HG03469 (cell line): ENCODE data around the gene EPHB1.
"Not testable (repeated sequence)": the region's sequence is repeated elsewhere in the genome, so short reads cannot be mapped to it uniquely, and the experiment has no call there.

ENCODE experiments used
- ATAC-seq: cut with Tn5 transposase; IDR thresholded peaks from one replicate; pipeline ENCODE4 v1.9.1; 2021; ENCODE audit warnings: mild to moderate bottlenecking, moderate library complexity, moderate number of reproducible peaks; ENCODE audit not compliant: unreplicated experiment

EPHB1 gene

DNA sequence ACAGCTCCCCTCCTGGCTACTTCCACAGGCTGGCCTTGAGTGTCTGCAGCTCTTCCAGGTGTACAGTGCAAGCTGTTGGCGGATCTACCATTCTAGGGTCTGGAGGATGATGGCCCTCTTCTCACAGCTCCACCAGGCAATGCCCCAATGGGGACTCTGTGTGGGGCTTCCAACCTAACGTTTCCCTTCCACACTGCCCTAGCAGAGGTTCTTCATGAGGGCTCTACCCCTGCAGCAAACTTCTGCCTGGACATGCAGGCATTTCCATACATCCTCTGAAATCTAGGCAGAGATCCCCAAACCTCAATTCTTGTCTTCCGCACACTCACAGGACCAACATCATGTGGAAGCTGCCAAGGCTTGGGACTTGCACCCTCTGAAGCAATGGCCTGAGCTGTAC is 438.4 kb downstream of the EPHB1 start:
- ATAC-seq, result not testable (repeated sequence)

GRCh38 chr3:135235541-135235940 is 440.5 kb downstream of the EPHB1 start:
- ATAC-seq, result no peak

DNA sequence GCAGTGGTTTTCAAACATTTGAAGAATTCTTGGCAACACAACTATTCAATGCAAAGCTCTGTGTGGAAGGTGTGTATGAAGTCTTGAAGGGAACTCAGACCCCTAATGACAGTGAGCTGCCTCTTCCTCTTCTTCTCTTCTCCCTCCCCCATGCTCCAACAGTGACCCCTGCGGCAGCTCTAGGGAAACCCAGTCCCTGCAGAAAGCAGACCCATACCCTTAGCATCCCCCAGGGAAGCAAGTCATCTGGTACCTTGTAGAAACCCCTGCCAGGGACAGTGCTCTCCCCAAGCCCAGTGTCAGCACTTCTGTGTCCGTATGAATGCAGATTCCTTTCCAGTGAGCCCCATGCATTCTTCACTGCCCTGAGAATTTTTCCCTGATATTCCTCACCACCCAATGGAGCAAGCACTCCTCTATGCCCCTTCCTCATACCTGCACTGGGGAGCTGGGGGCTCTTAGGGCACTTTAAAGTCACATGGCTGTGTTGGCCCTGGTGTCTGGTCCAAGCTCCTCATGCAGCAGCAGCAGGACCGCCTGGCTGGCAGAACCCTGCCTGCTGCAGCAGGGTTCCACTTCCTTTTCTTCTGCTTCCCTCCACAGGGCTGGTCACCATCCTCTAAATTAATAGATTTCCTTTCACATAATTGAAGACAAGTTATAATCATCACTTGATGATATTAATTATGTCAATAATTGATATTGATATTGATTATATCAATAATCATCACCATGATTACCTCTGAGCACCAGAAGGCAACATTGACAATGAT is 442.5 kb downstream of the EPHB1 start:
- no peak for ATAC-seq

- ATAC-seq, result no peak
Measured at GRCh38 chr3:135238236-135238830, 443.3 kb downstream of the EPHB1 start.

- no peak for ATAC-seq
Measured at GRCh38 chr3:135238871-135239614, 444.0 kb downstream of the EPHB1 start.

- ATAC-seq, result no peak
Measured at GRCh38 chr3:135239615-135239884, 444.5 kb downstream of the EPHB1 start.

DNA sequence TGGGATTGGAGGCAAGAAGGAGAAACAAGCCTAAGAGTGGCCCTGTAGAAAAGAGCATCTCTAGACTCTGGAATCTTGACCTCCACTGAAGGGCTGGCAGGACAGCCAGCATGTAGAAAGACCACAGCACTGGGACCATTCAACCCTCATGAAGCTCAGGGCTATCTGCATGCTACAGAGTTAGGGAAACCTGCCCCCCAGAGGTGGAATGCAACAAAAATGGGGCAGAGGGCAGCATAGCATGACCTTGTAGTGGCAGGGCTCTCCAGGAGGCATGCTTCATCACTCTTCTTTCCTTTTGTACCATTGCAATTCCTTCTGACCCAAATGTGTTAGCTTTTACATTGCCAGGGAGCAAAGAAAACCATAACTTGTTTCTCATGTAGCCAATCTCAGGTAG is 445.4 kb downstream of the EPHB1 start:
- no peak for ATAC-seq

- no peak for ATAC-seq
Measured at GRCh38 chr3:135242285-135242684, 447.2 kb downstream of the EPHB1 start.

DNA sequence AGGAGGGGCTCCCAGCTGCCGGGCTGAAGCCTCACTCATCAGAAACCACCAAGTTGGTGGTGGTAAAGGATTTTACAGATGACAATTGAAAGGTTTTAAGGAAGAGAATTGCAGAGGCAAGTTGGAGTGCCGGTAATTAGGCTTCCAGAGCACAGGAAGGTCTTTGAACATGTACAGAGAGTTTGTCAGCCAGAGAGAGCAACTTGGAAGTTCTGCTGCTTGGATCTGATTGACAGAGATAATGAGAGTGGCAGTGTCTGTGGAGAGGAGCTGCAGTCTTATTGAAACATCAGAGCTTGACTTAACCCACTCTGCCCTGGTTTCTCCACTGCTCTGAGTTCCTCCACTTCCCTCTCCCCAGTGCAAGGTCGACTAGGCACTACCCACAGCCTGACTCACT is 448.6 kb downstream of the EPHB1 start:
- ATAC-seq, result no peak

DNA sequence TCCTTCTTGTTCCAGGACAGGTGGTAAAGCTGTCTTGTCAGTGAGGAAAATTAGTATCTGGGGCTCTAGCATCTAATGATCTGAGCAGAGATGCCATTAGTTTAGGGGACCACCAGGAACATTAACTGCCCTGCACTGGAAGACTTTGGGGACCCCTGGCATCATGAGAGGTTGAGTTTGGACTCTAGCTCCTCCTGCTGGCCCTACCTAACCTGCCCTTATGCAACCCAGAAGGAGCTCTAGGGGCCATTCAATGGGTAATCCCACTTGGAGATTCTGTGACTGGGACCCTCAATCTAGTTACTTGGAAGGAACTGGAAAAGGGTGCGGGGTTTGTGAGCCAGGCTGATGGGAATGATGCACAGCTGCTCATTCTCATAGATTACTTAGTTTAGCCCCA is 451.0 kb downstream of the EPHB1 start:
- ATAC-seq, result no peak

DNA sequence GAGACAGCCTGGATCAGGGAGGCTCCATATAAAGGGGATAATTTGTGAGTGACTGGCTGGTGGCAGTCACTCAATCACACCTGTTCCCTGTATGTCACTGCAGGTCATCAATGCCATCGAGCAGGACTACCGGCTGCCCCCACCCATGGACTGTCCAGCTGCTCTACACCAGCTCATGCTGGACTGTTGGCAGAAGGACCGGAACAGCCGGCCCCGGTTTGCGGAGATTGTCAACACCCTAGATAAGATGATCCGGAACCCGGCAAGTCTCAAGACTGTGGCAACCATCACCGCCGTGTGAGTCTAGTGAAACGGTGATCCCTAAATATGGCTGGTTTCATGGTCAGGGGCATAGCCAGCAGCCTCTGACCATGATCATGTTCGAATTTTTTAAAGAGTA is 453.2 kb downstream of the EPHB1 start:
- ATAC-seq, result no peak

DNA sequence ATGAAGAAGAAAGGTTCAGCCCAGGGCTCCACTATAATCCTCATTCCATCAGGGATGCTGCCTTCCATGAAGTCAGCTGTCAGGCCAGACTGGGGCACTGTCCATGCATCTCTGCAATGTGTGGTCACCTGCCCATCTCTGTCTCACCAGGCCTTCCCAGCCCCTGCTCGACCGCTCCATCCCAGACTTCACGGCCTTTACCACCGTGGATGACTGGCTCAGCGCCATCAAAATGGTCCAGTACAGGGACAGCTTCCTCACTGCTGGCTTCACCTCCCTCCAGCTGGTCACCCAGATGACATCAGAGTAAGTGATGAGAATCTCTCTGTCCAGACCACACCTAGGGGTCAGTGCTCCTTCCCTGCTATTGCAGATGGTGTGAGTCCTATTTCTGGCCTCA is 454.1 kb downstream of the EPHB1 start:
- no peak for ATAC-seq

DNA sequence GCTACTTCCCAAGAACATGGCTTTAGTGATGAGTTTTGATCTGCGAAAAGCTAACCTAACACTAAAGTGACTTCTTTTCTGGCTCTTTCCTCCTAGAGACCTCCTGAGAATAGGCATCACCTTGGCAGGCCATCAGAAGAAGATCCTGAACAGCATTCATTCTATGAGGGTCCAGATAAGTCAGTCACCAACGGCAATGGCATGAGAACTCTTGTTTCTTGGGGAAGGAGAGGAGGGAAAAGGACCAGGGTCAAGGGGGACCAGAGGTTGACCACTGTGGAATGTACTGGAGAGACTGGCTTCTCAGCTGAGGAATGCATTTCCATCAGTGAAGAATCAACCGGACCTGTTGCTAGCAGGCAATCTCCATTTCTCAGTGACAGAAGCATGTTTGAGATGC is 463.9 kb downstream of the EPHB1 start:
- no peak for ATAC-seq

- no peak for ATAC-seq
Measured at GRCh38 chr3:135260025-135260424, 465.0 kb downstream of the EPHB1 start.

DNA sequence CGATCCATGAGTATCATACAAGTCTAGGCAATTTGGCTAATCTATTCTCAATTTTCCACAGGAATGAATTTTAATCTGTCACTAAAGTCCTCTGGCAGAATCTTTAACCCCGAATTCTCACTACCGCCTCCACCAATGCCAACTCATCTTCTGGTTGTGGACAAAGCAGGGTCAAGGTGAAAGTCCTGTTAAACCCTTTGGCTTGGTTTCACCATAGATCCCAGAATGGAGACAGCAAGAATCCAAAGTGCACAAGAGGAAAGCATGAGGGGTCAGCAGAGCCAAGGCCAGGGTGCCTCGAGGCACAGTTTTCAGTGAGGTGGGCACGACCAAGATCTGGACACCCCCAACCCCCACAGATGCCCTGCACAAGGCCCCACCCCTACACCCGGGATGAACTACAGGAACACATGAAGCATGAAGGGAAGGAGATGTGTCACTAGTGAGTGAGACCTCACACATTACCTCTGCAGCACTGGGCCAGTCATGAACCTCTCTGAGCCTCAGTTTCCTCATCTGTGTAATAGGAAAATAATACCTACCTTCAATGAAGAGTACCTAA is 466.2 kb downstream of the EPHB1 start:
- no peak for ATAC-seq

DNA sequence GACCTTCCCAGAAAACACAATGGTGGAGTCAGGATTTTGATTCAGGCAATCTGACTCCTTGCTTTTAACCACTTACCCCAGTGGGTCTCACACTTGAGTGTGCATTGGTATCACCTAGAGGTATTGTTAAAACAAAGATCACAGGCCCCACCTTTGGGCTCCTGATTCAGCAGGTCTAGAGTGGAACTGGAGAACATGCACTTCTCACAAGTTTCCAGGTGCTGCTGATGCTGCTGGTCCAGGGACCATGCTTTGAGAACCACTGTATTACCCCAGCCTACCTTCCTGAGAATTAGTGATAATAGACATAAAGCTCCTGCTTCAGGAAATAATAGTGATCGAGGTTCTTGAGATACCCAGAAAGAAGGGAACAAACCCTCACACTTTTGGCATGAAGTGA is 466.9 kb downstream of the EPHB1 start:
- no peak for ATAC-seq

GRCh38 chr3:135262441-135262840 is 467.4 kb downstream of the EPHB1 start:
- ATAC-seq, result no peak

DNA sequence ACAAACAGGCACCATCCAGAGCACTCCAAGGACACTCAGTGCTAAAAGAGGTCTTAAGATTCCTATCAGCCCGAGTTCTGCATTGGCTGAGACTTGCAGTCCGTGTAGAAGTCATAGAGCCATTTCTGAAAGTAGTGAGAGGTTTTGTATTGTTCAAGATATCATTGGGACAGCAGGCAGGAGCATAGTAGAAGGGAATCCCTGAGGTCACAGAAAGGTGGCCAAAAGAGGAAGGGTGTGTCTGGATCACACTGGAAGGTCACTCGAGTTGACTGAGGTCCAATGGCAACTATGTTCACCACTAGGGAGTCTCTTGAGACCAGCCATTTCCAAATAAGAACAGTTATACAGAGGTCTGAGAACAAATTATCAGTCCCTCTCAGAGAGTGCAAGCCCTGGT is 468.3 kb downstream of the EPHB1 start:
- no peak for ATAC-seq

DNA sequence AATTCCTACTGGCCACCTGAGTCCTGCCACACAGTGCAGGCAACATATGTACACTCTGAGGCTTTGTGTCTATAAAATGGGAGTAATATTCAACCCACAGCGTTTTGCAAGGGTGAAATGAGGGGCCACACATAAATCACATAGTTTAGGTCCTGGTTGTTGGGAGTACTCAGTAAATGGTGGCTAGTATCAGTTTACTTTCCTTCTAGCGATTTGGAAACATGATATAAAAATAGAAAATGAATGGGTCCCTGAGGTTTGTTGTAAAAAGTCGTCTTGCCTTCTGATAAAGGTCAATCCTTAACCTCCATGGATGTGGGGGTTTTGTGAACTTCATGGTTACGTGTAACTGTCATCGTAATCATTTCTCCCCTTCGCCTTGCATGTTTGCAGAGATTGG is 472.4 kb downstream of the EPHB1 start:
- no peak for ATAC-seq

GRCh38 chr3:135268941-135269532 is 474.0 kb downstream of the EPHB1 start:
- no peak for ATAC-seq

- no peak for ATAC-seq
Measured at GRCh38 chr3:135271177-135272025, 476.3 kb downstream of the EPHB1 start.
